GM08714 (cell line): ENCODE data around the gene JAG1.
"Not testable (repeated sequence)": the region's sequence is repeated elsewhere in the genome, so short reads cannot be mapped to it uniquely, and the experiment has no call there.

Experiments
- H3K4me3 ChIP-seq: fragments of 200-500 bp; sonication (Bioruptor generic); 2 replicates; pipeline ENCODE4 v1.5.1; 2014; ENCODE audit warnings: mild to moderate bottlenecking, low read length, inconsistent platforms
- ZNF274 ChIP-seq: IDR thresholded peaks from 2 replicates; pipeline ENCODE4 v1.6.1; 2012; ENCODE audit warnings: mild to moderate bottlenecking, low read depth, low read length

The JAG1 gene

DNA sequence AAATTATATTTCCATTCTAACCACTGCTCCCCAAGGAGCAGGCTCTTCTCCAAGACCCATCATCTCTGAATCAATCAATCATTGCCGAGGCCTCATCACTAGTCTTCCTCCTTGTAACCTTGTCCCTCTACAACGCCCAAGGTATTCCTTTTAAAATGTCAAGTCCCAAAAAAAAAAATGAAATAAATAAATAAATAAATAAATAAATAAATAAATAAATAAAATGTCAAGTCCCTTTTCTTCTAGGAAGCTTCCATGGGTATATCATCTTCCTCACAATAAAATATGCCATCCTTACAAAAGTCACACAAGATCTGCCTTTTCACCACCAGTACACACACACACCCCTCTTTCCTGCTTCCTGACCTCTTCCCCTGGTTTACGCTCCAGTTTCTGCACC lies 57.6 kb downstream of the JAG1 start:
- no peak for TF ChIP-seq ZNF274
- no peak overlapping the region for H3K4me3 ChIP-seq

DNA sequence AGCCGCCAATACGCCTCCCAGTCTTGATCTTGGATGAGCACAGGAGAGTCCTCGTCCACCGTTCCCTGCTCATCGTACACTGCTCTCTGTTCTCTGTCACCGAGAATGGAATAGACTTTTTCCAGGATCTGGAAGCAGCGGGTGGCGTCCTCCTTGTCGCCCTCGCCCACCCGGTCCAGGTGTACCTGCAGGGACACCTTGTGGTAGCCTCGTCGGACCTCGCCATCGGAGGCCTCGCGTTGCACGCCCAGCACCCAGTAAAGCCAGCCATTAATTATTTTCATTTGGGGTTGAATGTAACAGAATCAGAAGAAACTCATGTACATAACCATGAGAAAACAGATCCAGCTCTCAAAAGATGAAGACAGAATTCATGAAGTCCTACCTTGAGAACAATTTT lies 59.9 kb downstream of the JAG1 start:
- no peak overlapping the region for H3K4me3 ChIP-seq
- TF ChIP-seq ZNF274 = no peak

DNA sequence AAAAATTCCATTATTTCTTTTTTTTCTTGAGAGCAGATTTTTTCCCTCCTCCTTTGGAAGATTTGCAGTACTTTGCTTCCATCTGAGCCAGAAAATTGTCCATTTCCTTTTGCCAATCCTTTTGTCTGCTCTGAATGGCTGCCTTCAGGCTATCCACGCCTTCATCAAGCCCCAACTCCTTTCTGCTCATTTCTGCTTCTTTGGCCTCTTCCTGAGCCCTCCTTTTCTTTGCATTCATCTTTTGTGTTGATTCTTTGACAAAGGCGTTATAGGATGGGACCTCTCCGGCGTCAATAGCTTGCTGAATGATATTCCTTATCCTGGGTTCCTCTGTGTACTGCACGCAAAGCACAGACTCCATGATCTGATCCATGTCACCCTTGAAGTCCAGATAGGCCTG lies 60.4 kb downstream of the JAG1 start:
- H3K4me3 ChIP-seq = not testable (repeated sequence)

DNA sequence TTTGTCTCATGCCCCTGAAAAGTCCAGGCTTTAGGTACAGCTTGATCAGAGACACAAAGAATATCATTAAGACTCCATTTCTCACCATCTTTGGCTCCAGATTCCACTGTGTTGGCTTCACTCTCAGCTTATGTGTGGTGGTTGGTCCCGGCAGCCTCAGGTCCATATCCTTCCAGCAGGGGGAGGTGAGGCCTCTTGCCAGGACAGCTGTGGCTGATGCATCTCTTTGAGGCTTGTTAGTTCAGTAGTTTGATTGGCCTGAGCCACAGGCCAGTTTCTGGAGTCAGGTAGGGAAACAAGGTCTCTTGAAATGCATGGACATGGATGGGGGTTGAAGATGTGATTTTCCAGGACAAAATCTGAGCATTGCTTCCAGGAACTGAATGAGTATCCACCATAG lies 62.4 kb downstream of the JAG1 start:
- no peak for TF ChIP-seq ZNF274

DNA sequence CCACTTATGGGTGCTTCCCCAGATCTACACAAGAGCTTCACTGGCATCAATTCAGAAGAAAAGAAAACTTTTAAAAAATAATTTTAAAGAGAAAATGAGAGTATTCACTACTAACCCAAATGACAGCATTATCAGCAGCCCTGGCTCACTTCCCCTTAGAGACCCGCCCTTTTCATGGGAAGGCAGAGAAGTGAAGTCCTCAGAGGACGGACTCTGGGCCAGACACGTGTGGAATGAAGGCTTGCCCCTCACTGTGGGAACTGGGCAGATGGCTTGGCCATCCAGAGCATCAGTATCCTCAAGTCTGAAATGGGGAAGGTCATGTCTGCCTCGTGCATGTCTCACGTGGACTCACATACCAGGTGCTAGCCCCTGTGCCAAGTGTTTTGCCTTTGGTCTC lies 63.5 kb downstream of the JAG1 start:
- TF ChIP-seq ZNF274 = no peak
- no peak overlapping the region for H3K4me3 ChIP-seq

More for the DNA sequence above, 62.4 kb downstream of the JAG1 start:
- no peak overlapping the region for H3K4me3 ChIP-seq

DNA sequence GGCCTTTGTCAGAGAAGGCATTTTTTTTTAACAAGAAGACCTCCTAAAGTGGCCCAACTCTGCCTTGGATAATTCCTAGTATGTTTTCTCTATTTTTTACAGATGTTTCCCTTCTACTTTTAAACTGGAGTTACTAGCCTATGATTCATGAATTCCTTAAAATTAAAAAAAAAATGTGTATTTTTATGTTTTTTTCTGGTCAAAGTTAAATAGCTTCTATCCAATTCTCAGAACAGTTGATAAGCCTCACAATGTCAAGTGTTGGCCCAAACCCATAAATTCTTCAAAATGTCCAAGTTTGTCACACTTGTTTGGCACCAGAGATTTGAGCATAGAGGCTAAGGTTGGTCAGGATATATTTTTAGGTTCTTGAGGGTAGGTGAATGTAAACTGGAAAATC lies 64.0 kb downstream of the JAG1 start:
- no peak overlapping the region for H3K4me3 ChIP-seq
- no peak for TF ChIP-seq ZNF274

DNA sequence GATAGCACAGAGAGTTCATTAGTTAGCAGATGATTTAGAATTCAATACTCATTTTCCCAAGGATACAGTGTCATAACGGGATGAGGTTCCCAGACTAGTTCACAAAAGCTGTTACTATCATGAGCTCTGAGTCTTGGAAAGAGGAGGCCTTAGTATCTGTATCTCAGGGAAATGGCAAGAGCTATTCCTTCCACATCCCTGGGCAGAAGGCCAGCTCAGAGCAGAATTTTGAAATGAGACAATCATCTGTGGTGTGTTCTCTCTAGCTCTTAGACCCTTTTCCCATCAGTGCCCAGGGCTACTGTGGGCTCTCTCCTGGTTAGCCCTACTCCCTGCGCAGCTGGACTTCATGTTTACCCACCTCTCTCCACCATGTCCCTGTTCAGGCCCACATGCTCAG lies 64.5 kb downstream of the JAG1 start:
- TF ChIP-seq ZNF274 = no peak
- H3K4me3 ChIP-seq = no peak overlapping the region

DNA sequence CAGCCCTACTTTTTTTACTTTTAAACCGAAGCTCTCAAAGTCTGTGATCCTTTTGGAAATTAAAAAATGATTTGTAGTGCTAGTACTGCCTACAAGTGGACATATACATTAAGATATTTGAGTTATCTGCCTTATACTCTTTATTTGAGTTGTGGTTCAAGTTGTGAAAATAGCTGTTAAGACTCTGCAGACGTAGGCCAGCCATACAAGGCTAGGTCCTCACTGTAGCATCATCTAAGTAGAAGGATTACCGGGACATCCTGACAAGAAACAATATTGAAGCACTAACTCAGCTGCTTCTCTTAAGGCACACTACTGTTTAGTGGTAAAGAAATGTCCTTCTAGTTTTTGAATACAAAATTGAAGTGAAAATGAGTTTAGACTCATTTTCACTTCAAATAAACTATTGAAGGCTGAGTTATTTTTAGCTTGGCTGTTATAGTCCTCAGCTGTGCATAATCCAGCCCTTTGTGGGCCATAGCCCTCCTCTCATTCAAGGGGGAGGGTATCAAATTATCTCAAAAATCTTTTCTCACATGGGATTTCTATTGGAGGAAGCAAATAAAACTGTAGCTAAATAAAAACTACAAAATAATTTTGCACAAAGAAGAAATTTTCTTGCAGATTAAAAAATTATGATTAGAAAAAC lies 68.1 kb downstream of the JAG1 start:
- no peak for TF ChIP-seq ZNF274
- H3K4me3 ChIP-seq = no peak overlapping the region

DNA sequence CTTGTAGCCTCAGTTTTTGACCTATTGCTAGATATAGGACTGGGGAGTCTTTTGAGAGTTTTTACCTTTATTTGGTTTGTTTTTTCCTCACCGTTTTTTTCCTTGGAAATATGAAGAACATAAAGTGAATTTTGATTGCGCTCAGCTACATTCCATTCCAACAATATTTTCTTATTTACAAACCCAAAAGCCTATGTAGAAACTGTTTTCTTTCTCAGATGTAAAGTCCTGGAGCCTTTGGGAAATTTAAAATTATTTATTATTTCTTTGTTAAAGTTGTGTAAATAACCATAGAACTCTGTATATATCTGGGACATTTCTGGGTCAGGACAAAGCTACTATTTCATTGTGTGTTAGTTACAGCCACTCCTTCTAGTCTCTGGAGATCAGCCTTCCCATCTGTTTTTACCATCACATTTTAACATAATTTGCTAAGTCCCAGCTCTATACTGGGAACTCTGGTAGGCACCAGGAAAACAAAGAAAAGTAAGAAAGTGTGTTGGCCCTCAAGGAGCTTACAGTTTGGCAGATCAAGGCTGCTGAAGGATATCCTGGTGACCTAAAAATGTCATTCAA lies 68.8 kb downstream of the JAG1 start:
- no peak for TF ChIP-seq ZNF274
- no peak overlapping the region for H3K4me3 ChIP-seq

DNA sequence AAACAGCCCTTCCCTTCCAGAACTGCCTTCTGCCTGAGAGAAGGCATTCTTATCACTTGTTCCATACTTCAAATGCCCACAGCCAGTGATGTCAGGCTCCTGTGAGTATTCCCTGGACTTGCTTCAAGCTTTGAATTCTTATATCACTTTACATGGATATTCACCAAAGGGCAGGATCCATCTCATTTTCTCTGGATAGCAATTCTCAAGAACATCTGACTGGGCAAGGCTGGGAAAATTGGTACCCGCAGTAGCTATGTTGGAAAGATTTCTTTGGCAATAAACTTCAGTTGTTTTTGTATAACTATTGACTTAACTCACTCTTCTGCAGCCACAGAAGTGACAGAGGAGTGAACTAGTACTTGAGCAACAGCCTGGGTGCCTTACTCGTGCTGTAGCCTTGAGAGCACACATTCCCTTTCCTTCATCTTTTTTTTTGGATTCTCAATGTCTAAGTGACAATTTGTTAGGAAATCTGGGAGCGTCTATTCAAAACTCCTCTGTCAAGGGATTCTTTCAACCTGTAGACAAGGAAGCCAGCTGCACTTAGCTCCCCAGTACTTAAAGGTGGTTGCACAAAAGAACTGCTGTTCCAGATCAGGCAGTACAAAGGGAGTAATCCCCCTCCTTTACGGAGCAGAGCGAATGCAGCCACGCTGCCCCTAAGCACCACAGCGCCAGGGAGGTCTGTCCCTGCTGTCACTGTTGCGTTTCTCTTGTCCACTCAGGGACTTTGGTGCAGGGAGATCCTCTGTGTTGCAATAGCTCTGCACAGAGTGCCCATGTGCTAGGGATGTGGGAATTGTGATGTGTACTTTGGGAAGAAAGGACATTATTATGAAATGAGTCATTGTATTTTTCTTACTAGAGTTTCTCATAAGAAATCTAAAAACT lies 69.6 kb downstream of the JAG1 start:
- H3K4me3 ChIP-seq = no peak overlapping the region

DNA sequence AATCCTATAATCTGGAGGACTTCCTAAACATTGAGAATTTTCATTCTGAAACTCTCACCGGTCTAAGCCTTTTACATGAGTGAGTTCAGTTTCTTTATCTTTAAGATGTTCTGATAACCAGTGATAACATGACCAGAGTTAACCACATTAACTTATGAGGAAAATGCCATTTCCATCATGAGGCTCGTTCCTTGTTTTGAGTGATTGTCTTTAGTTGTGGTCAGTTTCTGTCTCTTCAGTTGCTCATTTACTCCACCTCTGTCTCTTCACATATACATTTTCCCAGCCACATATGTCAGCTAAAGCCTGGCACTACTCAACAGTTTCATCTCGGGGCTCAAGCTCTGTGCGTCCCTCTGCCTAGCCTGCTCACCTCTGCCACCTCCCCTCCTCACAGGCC lies 70.4 kb downstream of the JAG1 start:
- no peak overlapping the region for H3K4me3 ChIP-seq
- TF ChIP-seq ZNF274 = no peak

More for the DNA sequence above, 69.6 kb downstream of the JAG1 start:
- no peak for TF ChIP-seq ZNF274

DNA sequence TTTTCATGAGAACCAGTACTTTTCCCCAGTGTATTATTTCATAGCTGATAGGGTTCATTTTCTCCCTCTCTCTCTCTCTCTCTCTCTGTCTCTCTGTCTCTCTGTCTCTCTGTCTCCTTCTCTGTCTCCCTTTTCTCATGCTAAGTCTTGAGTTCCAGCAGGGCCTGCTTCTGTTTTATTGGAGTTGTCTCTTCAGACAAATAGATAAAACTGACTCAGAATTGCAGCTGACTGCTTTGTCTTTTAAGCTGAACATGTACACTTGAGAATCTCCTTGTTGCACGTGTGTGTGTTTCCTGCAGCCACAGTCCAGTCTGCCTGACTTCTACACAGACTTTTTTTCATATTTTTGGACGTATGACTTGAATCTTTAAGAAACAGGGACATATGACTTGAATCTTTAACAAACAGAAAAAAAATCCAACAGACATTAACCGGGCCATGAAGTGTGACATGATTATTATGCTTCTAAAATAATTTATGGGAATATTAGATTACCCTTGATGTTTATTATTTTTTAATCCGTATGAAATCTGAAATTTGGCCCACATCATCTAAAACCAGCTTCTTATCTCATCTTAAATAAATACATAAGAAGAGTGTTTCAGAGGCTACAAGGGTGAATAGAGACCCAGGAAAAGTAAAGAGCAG lies 71.5 kb downstream of the JAG1 start:
- no peak for TF ChIP-seq ZNF274

DNA sequence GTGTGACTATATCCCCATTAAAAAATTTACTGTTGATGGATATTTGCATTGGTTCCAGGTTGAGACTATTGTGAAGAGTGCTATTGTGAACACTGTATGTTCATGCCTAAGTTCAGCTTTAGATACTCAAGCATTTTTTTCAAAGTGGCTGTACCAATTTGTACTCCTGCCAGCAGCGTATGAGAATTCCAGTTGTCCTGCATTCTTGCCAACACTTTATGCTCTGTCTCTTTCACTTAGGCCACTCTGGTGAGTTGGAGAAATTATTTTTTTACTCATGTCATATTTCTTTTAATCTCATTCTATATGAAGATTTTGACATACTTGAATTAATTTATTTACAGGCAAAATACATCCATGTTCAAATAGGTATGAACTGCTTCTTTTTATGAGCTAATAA lies 76.2 kb downstream of the JAG1 start:
- no peak overlapping the region for H3K4me3 ChIP-seq
- no peak for TF ChIP-seq ZNF274

More for the DNA sequence above, 71.5 kb downstream of the JAG1 start:
- no peak overlapping the region for H3K4me3 ChIP-seq

DNA sequence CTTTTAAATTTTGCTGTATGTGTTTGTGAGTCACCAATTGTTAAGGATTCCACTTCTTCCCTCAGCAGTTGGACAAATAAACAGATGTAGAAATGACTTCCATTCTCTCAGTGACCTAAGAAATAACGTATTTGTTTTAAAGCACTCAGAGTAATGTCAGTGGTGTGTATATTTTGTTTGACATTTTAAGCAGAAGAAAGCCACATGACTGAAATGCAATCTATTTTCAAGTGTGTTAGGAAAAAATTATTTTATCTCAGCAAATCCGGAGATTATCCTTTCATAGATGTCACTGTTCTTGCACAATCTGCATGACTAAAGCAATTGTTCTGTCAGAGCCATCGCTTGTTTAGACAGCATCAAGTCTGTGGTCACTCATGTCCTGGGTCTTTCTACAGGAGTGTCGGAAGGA lies 77.1 kb downstream of the JAG1 start:
- no peak for TF ChIP-seq ZNF274
- H3K4me3 ChIP-seq = no peak overlapping the region
